ENCODE data around the gene CRIP3.

DNA sequence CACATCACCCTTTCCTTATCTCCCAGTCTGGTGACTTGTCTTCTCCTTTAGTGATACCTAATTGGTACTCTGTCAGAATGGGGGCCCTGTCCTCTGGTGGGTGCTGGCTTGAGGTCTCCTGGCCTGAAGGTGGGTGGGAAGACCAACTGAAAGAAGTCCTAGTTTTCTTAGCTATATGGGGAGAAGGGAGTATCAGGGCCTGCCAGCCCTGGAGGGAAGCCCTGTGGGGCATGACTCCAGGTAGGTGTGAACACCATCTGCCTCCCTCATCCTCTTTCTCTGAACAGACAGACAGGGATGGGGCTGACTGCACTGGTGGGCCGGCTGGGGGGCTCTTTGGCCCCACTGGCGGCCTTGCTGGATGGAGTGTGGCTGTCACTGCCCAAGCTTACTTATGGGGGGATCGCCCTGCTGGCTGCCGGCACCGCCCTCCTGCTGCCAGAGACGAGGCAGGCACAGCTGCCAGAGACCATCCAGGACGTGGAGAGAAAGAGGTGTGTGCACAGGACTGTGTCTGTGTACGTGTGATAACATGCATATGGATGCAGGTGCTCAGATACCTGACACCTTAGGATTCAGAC lies 4.8 kb downstream of the CRIP3 start:
- TF ChIP-seq, protein P1, sequence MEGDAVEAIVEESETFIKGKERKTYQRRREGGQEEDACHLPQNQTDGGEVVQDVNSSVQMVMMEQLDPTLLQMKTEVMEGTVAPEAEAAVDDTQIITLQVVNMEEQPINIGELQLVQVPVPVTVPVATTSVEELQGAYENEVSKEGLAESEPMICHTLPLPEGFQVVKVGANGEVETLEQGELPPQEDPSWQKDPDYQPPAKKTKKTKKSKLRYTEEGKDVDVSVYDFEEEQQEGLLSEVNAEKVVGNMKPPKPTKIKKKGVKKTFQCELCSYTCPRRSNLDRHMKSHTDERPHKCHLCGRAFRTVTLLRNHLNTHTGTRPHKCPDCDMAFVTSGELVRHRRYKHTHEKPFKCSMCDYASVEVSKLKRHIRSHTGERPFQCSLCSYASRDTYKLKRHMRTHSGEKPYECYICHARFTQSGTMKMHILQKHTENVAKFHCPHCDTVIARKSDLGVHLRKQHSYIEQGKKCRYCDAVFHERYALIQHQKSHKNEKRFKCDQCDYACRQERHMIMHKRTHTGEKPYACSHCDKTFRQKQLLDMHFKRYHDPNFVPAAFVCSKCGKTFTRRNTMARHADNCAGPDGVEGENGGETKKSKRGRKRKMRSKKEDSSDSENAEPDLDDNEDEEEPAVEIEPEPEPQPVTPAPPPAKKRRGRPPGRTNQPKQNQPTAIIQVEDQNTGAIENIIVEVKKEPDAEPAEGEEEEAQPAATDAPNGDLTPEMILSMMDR (IDR thresholded peaks at IDR 0.05; ENCODE audit: low read depth, low read length, missing input control): no peak
- TF ChIP-seq SP1 (IDR thresholded peaks at IDR 0.05) (no peak), HNF4A (conservative IDR thresholded peaks at IDR 0.05) (no peak)
- TF ChIP-seq, protein P2, sequence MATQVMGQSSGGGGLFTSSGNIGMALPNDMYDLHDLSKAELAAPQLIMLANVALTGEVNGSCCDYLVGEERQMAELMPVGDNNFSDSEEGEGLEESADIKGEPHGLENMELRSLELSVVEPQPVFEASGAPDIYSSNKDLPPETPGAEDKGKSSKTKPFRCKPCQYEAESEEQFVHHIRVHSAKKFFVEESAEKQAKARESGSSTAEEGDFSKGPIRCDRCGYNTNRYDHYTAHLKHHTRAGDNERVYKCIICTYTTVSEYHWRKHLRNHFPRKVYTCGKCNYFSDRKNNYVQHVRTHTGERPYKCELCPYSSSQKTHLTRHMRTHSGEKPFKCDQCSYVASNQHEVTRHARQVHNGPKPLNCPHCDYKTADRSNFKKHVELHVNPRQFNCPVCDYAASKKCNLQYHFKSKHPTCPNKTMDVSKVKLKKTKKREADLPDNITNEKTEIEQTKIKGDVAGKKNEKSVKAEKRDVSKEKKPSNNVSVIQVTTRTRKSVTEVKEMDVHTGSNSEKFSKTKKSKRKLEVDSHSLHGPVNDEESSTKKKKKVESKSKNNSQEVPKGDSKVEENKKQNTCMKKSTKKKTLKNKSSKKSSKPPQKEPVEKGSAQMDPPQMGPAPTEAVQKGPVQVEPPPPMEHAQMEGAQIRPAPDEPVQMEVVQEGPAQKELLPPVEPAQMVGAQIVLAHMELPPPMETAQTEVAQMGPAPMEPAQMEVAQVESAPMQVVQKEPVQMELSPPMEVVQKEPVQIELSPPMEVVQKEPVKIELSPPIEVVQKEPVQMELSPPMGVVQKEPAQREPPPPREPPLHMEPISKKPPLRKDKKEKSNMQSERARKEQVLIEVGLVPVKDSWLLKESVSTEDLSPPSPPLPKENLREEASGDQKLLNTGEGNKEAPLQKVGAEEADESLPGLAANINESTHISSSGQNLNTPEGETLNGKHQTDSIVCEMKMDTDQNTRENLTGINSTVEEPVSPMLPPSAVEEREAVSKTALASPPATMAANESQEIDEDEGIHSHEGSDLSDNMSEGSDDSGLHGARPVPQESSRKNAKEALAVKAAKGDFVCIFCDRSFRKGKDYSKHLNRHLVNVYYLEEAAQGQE (IDR thresholded peaks at IDR 0.05): no peak
